GM12878 (cell line): Measurements from ENCODE around the gene FOXO1. TPM values are rescaled to one million over a fixed set of nuclear protein-coding genes. Genes with fewer than 3 reads are reported as not detected.
A peak's percentile ranks its signal among the peaks of the same experiment; 100 is the strongest.

ENCODE experiments used
- ATAC-seq: fragments of 200-7000 bp; cut with Tn5 transposase; 3 replicates; pipeline ENCODE4 v1.9.1; 2020; ENCODE audit warnings: mild to moderate bottlenecking, moderate library complexity
- BruUV-seq: library from RNA; stranded (reverse); fragments of 400-500 nt; replicated peaks from 2 replicates; lab custom pipeline; 2021; lab: Mats Ljungman, UMichigan
- CTCF ChIA-PET: fragments of 300-600 bp; sonication (Branson Sonifier 250); formaldehyde crosslinking; extraction: SDS; loops from one replicate; lab custom pipeline; 2021; ENCODE audit warnings: inconsistent platforms; lab: Yijun Ruan, JAX
- POLR2A ChIA-PET: fragments of 350-600 bp; formaldehyde crosslinking; extraction: SDS; loops from one replicate; lab custom pipeline; 2021; ENCODE audit warnings: inconsistent platforms; lab: Charles Lee
- RAD21 ChIA-PET: fragments of 300-600 bp; sonication (Branson Sonifier 250); formaldehyde crosslinking; loops from one replicate; lab custom pipeline; 2023; ENCODE audit warnings: antibody characterized with exemption; ENCODE audit not compliant: unreplicated experiment; lab: Charles Lee
- SMC1A ChIA-PET: fragments of 300-600 bp; sonication (Branson Sonifier 250); formaldehyde crosslinking; loops from one replicate; lab custom pipeline; 2023; ENCODE audit not compliant: unreplicated experiment, uncharacterized antibody; lab: Charles Lee
- DNase-seq: peaks from one replicate; pipeline ENCODE4 v3.0.0-alpha.2; 2011; ENCODE audit warnings: low read depth, low spot score
- FAIRE-seq: peaks from 3 replicates; lab custom pipeline; 2011; peaks lifted over from hg19 to GRCh38; lab: Jason Lieb, UNC
- H2AFZ ChIP-seq: 2 replicates; pipeline ENCODE4 v1.6.0; 2011; ENCODE audit warnings: low read depth, low read length, control low read depth; ENCODE audit not compliant: control insufficient read depth
- H3K27ac ChIP-seq: 2 replicates; pipeline ENCODE4 v1.5.1; 2011; ENCODE audit warnings: control low read depth; ENCODE audit not compliant: control insufficient read depth, insufficient read depth
- H3K27me3 ChIP-seq, 2 experiments: replicated peaks in 1 of 2; 2 replicates each; pipeline versions ENCODE4 v1.6.0 to v1.6.1; 2011; ENCODE audit warnings: low read length in 1 of 2; ENCODE audit not compliant: control insufficient read depth in 2 of 2, insufficient read depth in 2 of 2
- H3K36me3 ChIP-seq, 2 experiments: 2 replicates each; pipeline ENCODE4 v1.5.1; 2011; ENCODE audit warnings: low read length in 1 of 2; ENCODE audit not compliant: control insufficient read depth in 2 of 2, insufficient read depth in 2 of 2
- H3K4me1 ChIP-seq: 2 replicates; pipeline ENCODE4 v1.6.1; 2011; ENCODE audit warnings: mild to moderate bottlenecking, low read length, moderate library complexity, mixed read lengths; ENCODE audit not compliant: control insufficient read depth, insufficient read depth
- H3K4me2 ChIP-seq: 2 replicates; pipeline ENCODE4 v1.6.0; 2011; ENCODE audit warnings: control low read depth; ENCODE audit not compliant: control insufficient read depth, insufficient read depth
- H3K4me3 ChIP-seq: fragments of 200-600 bp; sonication (generic); 2 replicates; pipeline ENCODE4 v1.5.1; 2016
- H3K79me2 ChIP-seq: 2 replicates; pipeline ENCODE4 v1.6.0; 2011; ENCODE audit warnings: low read length; ENCODE audit not compliant: control insufficient read depth, insufficient read depth
- H3K9ac ChIP-seq: 2 replicates; pipeline ENCODE4 v1.8.0; 2011; ENCODE audit warnings: low read length, control low read depth, mixed read lengths; ENCODE audit not compliant: control insufficient read depth, insufficient read depth
- H3K9me3 ChIP-seq: replicated peaks from 3 replicates; pipeline ENCODE4 v1.5.1; 2011; ENCODE audit warnings: mild to moderate bottlenecking, low read length; ENCODE audit not compliant: control insufficient read depth, insufficient read depth
- H4K20me1 ChIP-seq: 2 replicates; pipeline ENCODE4 v1.6.0; 2011; ENCODE audit not compliant: control insufficient read depth, insufficient read depth
- ATF7 ChIP-seq: fragments of 450-650 bp; IDR thresholded peaks from 2 replicates; pipeline ENCODE4 v1.6.1; 2016; ENCODE audit warnings: low read depth, mild to moderate bottlenecking
- RCOR1 ChIP-seq: conservative IDR thresholded peaks from 2 replicates; pipeline ENCODE4 v1.6.1; 2012; ENCODE audit warnings: low read depth, low read length, improper control_type of control experiment
- ZNF622 ChIP-seq: fragments of 450-650 bp; IDR thresholded peaks from 2 replicates; pipeline ENCODE4 v1.6.1; 2017; ENCODE audit warnings: mild to moderate bottlenecking, inconsistent platforms
- WGBS: methylation state at CpG from one replicate; pipeline ENCODE4 v1.1.6; 2016; ENCODE audit warnings: low lambda C conversion rate; ENCODE audit not compliant: insufficient replicate concordance, insufficient coverage; ENCODE audit errors: missing lambda C conversion rate; 5-methylcytosine and 5-hydroxymethylcytosine counted together
- in situ Hi-C: fragments of 300-500 bp; cut with MboI; formaldehyde crosslinking; loops from 9 replicates; pipeline ENCODE4 v1.14.3; 2018; ENCODE audit warnings: mixed read lengths
- intact Hi-C: fragments of 100-400 bp; cut with micrococcal nuclease; formaldehyde crosslinking; loops from one replicate; pipeline ENCODE4 v1.14.2; 2022; ENCODE audit not compliant: unreplicated experiment
- polyA plus RNA-seq, 11 experiments: library from polyadenylated mRNA; depleted of rRNA in 4 of 11; unstranded in 6 of 11; stranded (reverse) in 5 of 11; fragments of >200 nt; fragmentation: Nextera tagmentation in 4 of 11; fragmentation: Illumina TruSeq in 1 of 11; extraction: Ambion mirVana in 4 of 11; extraction: Trizol in 1 of 11; gene quantifications; 1 replicate in 1 of 11; 2 replicates in 10 of 11; pipeline versions ENCODE4 v1.2.1 to v1.2.3, GENCODE V29; 2011 to 2016; ENCODE audit warnings: inconsistent platforms in 2 of 11, missing spikeins in 2 of 11, low read depth in 1 of 11
- total RNA-seq, 4 experiments: library from RNA; depleted of rRNA in 3 of 4; stranded (reverse); fragments of >200 nt in 3 of 4; fragmentation: Illumina TruSeq in 1 of 4; extraction: Trizol in 1 of 4; gene quantifications; 2 replicates each; pipeline versions ENCODE4 v1.2.1 to v1.2.3, GENCODE V29; 2013 to 2021
- TF ChIP-seq, protein P1 (sequence below): IDR thresholded peaks from 2 replicates; pipeline ENCODE4 v1.6.1; 2012; ENCODE audit warnings: improper control_type of control experiment, low read depth, low read length; ENCODE audit not compliant: insufficient replicate concordance

Gene FOXO1
- total and polyA plus RNA-seq, 10 of the 15 experiments (the other 5 are each of a cell fraction or from before 2014, with no cell fraction given): 0.58 to 8.3 (median 0.88) TPM

DNA sequence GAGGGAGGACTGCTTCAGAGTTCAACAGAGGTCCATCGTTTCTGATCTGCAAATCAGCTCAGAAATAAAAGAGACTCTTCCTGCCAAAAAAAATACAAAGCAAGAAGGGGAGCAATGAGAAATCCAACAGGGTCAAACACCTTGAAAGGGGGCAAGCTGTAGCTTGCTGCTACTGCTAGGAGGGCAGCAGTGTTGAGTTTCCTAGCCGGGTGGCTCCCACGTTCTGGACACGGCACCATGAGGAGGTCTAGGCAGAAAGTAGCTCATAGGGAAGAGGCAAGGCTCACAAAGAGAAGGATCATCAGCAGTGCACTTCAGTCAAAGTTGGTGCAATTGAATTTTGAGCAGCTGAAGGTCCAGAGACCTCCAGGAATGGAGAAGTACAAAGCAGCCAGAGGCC is 75.3 kb downstream of the FOXO1 start:
- Histone ChIP-seq H3K79me2 (peaks cover 45% of the 10 kb centered on the region), H3K9ac (no peak overlapping the region), H3K4me1 (peaks cover 40% of the 10 kb centered on the region), H3K27ac (no peak overlapping the region), H4K20me1 (no peaks in the 10 kb centered on the region), H3K4me3 (no peak overlapping the region), H3K36me3 (no peaks in the 10 kb centered on the region), H3K4me2 (no peak overlapping the region), H2AFZ (no peak overlapping the region), H3K9me3 (no peaks in the 10 kb centered on the region), H3K27me3 (no peaks in the 10 kb centered on the region)
- ATAC-seq (no peak), FAIRE-seq (no peak), DNase-seq (no peak)
- POLR2A ChIA-PET: interaction anchor here (1.3 kb wide), 1 partner anchor 12 kb away, joined by 3 read pairs; no protein-coding TSS in a partner anchor
- no TSS peak for BruUV-seq
- SMC1A ChIA-PET: interaction anchor here (0.7 to 1.4 kb wide), 3 partner anchors 71 to 169 kb away, joined by 3 to 4 read pairs (median 3); no protein-coding TSS in a partner anchor
- intact Hi-C loops: no loop called here
- CTCF ChIA-PET: interaction anchor here (1.6 kb wide), 1 partner anchor 522 kb away, joined by 4 read pairs; no protein-coding TSS in a partner anchor
- TF ChIP-seq ZNF622: no peak
- RAD21 ChIA-PET: no interaction called here
- WGBS: 74% methylated on average over 4 of the region's 4 CpGs
- in situ Hi-C loops: no loop called here

DNA sequence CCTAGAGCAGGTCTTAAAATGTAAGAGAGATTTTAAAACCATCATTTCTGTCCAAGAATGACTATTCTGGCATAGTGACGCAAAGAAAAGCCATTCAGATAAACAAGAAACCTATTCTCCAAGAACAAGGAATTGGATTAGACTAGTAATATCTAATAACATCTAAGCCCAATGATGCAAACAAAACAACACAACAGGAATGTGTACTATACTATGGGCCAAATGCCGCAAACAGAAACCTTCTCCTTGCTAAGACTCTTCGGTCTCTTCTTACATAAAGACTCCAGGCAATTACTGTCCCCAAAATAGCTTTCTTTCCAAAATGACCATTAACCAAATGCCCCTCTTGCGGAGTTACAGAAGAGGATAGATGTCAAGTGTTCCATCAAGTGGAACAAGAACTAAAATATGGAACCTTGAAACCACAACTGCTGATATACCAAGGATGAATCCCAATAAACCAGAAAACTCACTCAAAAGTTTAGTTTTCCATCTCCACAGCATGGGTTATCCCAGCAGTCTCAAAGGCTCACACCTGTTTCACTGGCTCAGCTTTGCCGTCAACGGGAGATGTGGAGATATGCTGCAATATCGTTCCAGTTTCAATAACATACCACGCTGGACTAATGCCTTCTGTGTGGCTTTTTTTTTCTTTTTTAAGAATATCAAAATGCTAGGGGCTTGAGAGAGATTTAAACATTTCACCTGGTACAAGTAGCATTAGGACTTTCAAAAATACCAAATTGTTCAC is 76.2 kb downstream of the FOXO1 start:
- WGBS: 55% methylated on average over 8 of the region's 8 CpGs
- Histone ChIP-seq H3K4me3 (0 out of 2 replicates have a peak overlapping the region, but pooled peaks have one; percentile 13), H3K9me3 (no peaks in the 10 kb centered on the region; the same call in 2 of the 3 replicates), H3K9ac (no peak overlapping the region), H3K36me3 (no peaks in the 10 kb centered on the region), H3K4me2 (peak overlapping the region; percentile 80), H2AFZ (no peak overlapping the region), H3K27me3 (no peaks in the 10 kb centered on the region), H4K20me1 (no peaks in the 10 kb centered on the region), H3K79me2 (peaks cover 44% of the 10 kb centered on the region), H3K4me1 (peaks cover 40% of the 10 kb centered on the region), H3K27ac (peak overlapping the region; percentile 63)
- ATAC-seq (no peak), DNase-seq (no peak), FAIRE-seq (no peak)
- TF ChIP-seq ATF7 (no peak), RCOR1 (0 out of 2 replicates have a peak, but pooled peaks have one; percentile 24)
- TF ChIP-seq, protein P1, sequence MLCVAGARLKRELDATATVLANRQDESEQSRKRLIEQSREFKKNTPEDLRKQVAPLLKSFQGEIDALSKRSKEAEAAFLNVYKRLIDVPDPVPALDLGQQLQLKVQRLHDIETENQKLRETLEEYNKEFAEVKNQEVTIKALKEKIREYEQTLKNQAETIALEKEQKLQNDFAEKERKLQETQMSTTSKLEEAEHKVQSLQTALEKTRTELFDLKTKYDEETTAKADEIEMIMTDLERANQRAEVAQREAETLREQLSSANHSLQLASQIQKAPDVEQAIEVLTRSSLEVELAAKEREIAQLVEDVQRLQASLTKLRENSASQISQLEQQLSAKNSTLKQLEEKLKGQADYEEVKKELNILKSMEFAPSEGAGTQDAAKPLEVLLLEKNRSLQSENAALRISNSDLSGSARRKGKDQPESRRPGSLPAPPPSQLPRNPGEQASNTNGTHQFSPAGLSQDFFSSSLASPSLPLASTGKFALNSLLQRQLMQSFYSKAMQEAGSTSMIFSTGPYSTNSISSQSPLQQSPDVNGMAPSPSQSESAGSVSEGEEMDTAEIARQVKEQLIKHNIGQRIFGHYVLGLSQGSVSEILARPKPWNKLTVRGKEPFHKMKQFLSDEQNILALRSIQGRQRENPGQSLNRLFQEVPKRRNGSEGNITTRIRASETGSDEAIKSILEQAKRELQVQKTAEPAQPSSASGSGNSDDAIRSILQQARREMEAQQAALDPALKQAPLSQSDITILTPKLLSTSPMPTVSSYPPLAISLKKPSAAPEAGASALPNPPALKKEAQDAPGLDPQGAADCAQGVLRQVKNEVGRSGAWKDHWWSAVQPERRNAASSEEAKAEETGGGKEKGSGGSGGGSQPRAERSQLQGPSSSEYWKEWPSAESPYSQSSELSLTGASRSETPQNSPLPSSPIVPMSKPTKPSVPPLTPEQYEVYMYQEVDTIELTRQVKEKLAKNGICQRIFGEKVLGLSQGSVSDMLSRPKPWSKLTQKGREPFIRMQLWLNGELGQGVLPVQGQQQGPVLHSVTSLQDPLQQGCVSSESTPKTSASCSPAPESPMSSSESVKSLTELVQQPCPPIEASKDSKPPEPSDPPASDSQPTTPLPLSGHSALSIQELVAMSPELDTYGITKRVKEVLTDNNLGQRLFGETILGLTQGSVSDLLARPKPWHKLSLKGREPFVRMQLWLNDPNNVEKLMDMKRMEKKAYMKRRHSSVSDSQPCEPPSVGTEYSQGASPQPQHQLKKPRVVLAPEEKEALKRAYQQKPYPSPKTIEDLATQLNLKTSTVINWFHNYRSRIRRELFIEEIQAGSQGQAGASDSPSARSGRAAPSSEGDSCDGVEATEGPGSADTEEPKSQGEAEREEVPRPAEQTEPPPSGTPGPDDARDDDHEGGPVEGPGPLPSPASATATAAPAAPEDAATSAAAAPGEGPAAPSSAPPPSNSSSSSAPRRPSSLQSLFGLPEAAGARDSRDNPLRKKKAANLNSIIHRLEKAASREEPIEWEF: peak; percentile 13
- RAD21 ChIA-PET: interaction anchor here (0.7 to 1.2 kb wide), 5 partner anchors 10 to 1575 kb away, joined by 3 read pairs; no protein-coding TSS in a partner anchor
- in situ Hi-C loops: no loop called here
- CTCF ChIA-PET: interaction anchor here (1.2 to 1.6 kb wide), 2 partner anchors 12 to 521 kb away, joined by 3 to 4 read pairs; no protein-coding TSS in a partner anchor
- intact Hi-C loops: no loop called here
- SMC1A ChIA-PET: interaction anchor here (0.7 to 1.6 kb wide), 10 partner anchors 8 to 521 kb away, joined by 3 to 5 read pairs (median 3); no protein-coding TSS in a partner anchor
- no TSS peak for BruUV-seq
- POLR2A ChIA-PET: interaction anchor here (1.0 to 1.3 kb wide), 2 partner anchors 12 to 75 kb away, joined by 3 read pairs; no protein-coding TSS in a partner anchor
